WTC11 (cell line): ENCODE measurements around the gene TMEM178B. TPM values are rescaled to one million over a fixed set of nuclear protein-coding genes. Genes with fewer than 3 reads are reported as not detected.

Experiments
- ATAC-seq: fragments of 200-7000 bp; cut with Tn5 transposase; 2 replicates; pipeline ENCODE4 v1.10.0; 2021; ENCODE audit warnings: mild to moderate bottlenecking, moderate library complexity
- CTCF ChIA-PET: fragments of 300-600 bp; sonication (Branson Sonifier 250); formaldehyde crosslinking; loops from one replicate; lab custom pipeline; 2021; ENCODE audit warnings: antibody characterized with exemption; lab: Charles Lee
- POLR2A ChIA-PET: fragments of 350-600 bp; sonication (Branson Sonifier 250); formaldehyde crosslinking; loops from one replicate; lab custom pipeline; 2021; ENCODE audit warnings: antibody characterized with exemption; lab: Charles Lee
- DNase-seq: peaks from one replicate; pipeline ENCODE4 v3.0.0; 2021; ENCODE audit warnings: low spot score
- H3K27ac Mint-ChIP-seq: 2 replicates; pipeline ENCODE4 v1.8.0; 2021; ENCODE audit warnings: mixed read lengths
- H3K27me3 Mint-ChIP-seq: 2 replicates; pipeline ENCODE4 v1.8.0; 2021; ENCODE audit warnings: low read depth, mild to moderate bottlenecking, moderate library complexity, mixed read lengths
- H3K36me3 Mint-ChIP-seq: 2 replicates; pipeline ENCODE4 v1.8.0; 2021; ENCODE audit warnings: mixed read lengths
- H3K4me1 Mint-ChIP-seq: 2 replicates; pipeline ENCODE4 v1.8.0; 2022; ENCODE audit warnings: mixed read lengths
- H3K4me3 Mint-ChIP-seq: 2 replicates; pipeline ENCODE4 v1.8.0; 2021; ENCODE audit warnings: mild to moderate bottlenecking, moderate library complexity, mixed read lengths
- H3K9me3 Mint-ChIP-seq: 2 replicates; pipeline ENCODE4 v1.8.0; 2021; ENCODE audit warnings: mixed read lengths
- CREB1 ChIP-seq: sonication (generic); formaldehyde crosslinking; IDR thresholded peaks from 2 replicates; pipeline ENCODE4 v1.8.0; 2023; ENCODE audit warnings: mild to moderate bottlenecking, missing genetic modification reagents
- FOXK1 ChIP-seq: sonication (generic); formaldehyde crosslinking; IDR thresholded peaks from 2 replicates; pipeline ENCODE4 v1.8.0; 2022; ENCODE audit warnings: mild to moderate bottlenecking, moderate library complexity, missing genetic modification reagents
- GRHL2 ChIP-seq: fragments of 250-450 bp; sonication (Bioruptor Pico); IDR thresholded peaks from 2 replicates; pipeline ENCODE4 v1.8.0; 2022; ENCODE audit warnings: mild to moderate bottlenecking, moderate library complexity; ENCODE audit not compliant: insufficient replicate concordance, severe bottlenecking
- IRF2 ChIP-seq: sonication (generic); formaldehyde crosslinking; IDR thresholded peaks from 2 replicates; pipeline ENCODE4 v1.8.0; 2022; ENCODE audit warnings: low read depth, missing genetic modification reagents, borderline replicate concordance
- JUN ChIP-seq: sonication (generic); formaldehyde crosslinking; IDR thresholded peaks from 2 replicates; pipeline ENCODE4 v1.8.0; 2023; ENCODE audit warnings: mild to moderate bottlenecking, missing genetic modification reagents
- NR2C2 ChIP-seq: sonication (generic); formaldehyde crosslinking; IDR thresholded peaks from 2 replicates; pipeline ENCODE4 v1.8.0; 2022; ENCODE audit warnings: mild to moderate bottlenecking, missing genetic modification reagents
- PRDM15 ChIP-seq: sonication (generic); formaldehyde crosslinking; IDR thresholded peaks from 2 replicates; pipeline ENCODE4 v1.8.0; 2022; ENCODE audit warnings: missing genetic modification reagents
- RELA ChIP-seq: sonication (generic); formaldehyde crosslinking; IDR thresholded peaks from 2 replicates; pipeline ENCODE4 v1.8.1; 2022; ENCODE audit warnings: missing genetic modification reagents, mild to moderate bottlenecking, borderline replicate concordance
- TCF7 ChIP-seq: sonication (generic); formaldehyde crosslinking; IDR thresholded peaks from 2 replicates; pipeline ENCODE4 v1.8.0; 2022; ENCODE audit warnings: mild to moderate bottlenecking, low read depth, missing genetic modification reagents, moderate library complexity
- TEAD1 ChIP-seq: sonication (generic); formaldehyde crosslinking; IDR thresholded peaks from 2 replicates; pipeline ENCODE4 v1.8.0; 2022; ENCODE audit warnings: mild to moderate bottlenecking, missing genetic modification reagents
- ZNF263 ChIP-seq: sonication (generic); formaldehyde crosslinking; IDR thresholded peaks from 2 replicates; pipeline ENCODE4 v1.8.1; 2022; ENCODE audit warnings: low read depth, mild to moderate bottlenecking, moderate library complexity, missing genetic modification reagents
- total RNA-seq: library from RNA; stranded (reverse); gene quantifications from 3 replicates; pipeline ENCODE4 v1.2.3, GENCODE V29; 2021
- TF ChIP-seq, protein P1 (sequence below): sonication (generic); formaldehyde crosslinking; IDR thresholded peaks from 2 replicates; pipeline ENCODE4 v1.8.0; 2022; ENCODE audit warnings: mild to moderate bottlenecking, missing genetic modification reagents
- TF ChIP-seq, protein P2 (sequence below): sonication (generic); formaldehyde crosslinking; IDR thresholded peaks from 2 replicates; pipeline ENCODE4 v1.8.0; 2022; ENCODE audit warnings: mild to moderate bottlenecking, missing genetic modification reagents

The TMEM178B gene
- total RNA-seq, 1 experiment from 2014 or later: 20.4 TPM

DNA sequence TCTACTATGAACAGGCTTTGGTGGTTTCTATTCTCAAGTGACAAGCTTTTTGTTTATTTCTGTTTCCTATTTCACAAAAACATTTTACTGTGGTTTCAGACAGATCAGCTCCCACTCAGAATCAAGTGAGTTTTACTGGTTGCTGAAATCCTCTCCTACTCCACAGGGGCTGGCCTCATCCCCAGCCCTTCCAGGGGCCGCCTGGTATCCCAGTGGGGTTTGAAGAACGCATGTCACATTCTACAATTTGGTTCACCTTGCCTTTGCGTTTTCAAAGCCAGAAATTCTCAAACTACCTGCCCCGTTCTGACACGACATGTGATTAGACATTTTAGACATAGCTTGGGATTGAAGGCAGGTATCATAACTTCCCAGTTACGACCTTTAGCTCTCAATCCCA is 316.5 kb downstream of the TMEM178B start (continued):
- TF ChIP-seq PRDM15 (CRISPR knock-in tag) (no peak), TCF7 (no peak), FOXK1 (CRISPR knock-in tag) (no peak), IRF2 (CRISPR knock-in tag) (no peak)
- TF ChIP-seq, protein P1, sequence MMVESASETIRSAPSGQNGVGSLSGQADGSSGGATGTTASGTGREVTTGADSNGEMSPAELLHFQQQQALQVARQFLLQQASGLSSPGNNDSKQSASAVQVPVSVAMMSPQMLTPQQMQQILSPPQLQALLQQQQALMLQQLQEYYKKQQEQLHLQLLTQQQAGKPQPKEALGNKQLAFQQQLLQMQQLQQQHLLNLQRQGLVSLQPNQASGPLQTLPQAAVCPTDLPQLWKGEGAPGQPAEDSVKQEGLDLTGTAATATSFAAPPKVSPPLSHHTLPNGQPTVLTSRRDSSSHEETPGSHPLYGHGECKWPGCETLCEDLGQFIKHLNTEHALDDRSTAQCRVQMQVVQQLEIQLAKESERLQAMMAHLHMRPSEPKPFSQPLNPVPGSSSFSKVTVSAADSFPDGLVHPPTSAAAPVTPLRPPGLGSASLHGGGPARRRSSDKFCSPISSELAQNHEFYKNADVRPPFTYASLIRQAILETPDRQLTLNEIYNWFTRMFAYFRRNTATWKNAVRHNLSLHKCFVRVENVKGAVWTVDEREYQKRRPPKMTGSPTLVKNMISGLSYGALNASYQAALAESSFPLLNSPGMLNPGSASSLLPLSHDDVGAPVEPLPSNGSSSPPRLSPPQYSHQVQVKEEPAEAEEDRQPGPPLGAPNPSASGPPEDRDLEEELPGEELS (CRISPR knock-in tag): no peak

DNA sequence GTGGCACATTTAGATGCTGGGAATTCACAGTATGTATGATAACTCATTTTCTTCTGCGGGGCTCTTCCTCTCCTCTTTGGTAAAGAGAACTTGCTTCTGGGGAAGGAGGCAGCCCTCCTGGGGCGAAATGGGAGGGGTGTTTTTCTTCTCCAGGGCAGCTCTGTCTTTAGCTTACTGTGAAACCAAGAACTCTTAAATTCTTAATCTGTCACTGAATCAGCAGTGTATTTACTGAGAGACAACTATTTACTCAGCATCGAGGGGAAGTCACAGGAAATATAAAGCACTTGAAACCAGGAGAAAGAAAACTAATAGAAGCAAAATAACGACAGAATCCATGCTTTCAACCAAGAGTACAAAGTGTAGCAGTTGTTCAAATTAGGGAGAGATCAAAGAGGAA is 319.2 kb downstream of the TMEM178B start:
- TF ChIP-seq, protein P2, sequence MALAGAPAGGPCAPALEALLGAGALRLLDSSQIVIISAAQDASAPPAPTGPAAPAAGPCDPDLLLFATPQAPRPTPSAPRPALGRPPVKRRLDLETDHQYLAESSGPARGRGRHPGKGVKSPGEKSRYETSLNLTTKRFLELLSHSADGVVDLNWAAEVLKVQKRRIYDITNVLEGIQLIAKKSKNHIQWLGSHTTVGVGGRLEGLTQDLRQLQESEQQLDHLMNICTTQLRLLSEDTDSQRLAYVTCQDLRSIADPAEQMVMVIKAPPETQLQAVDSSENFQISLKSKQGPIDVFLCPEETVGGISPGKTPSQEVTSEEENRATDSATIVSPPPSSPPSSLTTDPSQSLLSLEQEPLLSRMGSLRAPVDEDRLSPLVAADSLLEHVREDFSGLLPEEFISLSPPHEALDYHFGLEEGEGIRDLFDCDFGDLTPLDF: no peak
- TF ChIP-seq ZNF263 (CRISPR knock-in tag) (no peak), GRHL2 (CRISPR knock-in tag) (no peak), RELA (no peak), TEAD1 (CRISPR knock-in tag) (no peak), JUN (CRISPR knock-in tag) (no peak), CREB1 (CRISPR knock-in tag) (no peak)
- ChIA-PET POLR2A (no interaction called here), CTCF (interaction anchor here (1.0 kb wide), 1 partner anchor 140 kb away, joined by 3 read pairs; no protein-coding TSS in a partner anchor)
- Mint-ChIP-seq H3K27ac (no peak overlapping the region), H3K36me3 (no peaks in the 10 kb centered on the region), H3K4me3 (no peak overlapping the region), H3K9me3 (no peaks in the 10 kb centered on the region), H3K27me3 (no peaks in the 10 kb centered on the region), H3K4me1 (peaks cover 6% of the 10 kb centered on the region)
- DNase-seq (no peak), ATAC-seq (no peak)

DNA sequence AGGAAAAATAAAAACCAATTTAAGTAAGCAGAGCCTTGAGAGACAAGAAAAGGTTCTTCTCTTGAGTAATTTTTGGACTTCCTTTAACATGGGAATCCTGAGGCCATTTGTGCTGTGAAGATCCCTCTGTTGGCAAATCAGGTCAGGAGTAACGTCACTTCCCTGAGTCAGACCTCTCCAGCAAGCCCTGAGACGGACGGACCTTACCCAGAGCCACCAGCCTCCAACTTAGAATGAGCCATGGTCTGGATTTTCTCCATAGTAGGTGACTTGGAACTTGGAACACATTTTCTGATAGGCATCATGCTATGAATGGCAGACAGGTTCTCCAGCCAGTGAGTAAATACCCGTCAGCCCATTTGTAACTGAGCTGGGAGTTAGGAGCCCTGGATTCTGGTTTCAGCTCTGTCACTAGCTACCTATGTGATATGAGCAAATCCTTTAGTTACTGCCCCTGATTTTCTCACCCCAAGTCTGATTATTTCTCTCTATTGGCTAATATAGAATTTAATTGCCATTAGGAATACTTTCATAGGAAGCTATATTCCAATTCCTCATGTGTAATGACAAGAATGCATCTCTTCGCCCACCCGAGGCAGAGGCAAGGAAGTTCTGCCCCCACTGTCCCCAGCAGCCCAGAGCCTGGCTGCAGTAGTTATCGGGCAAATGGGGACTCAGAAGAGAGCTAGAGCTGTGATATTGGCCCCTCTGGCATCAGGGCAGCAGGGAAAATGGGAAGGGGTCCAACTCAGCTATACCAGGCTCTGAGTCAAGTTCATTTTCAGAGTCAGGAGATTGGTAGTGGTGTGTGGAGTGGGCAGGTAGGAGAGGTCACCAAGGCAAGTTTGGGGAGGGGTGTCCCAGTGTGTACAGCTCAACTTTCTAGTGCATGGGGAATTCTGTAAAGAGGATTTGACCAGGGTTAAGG is 323.6 kb downstream of the TMEM178B start:
- ATAC-seq (no peak), DNase-seq (no peak)
- Mint-ChIP-seq H3K4me1 (peaks cover 23% of the 10 kb centered on the region), H3K36me3 (no peaks in the 10 kb centered on the region)
- ChIA-PET POLR2A (interaction anchor here (0.8 kb wide), 1 partner anchor 8 kb away, joined by 3 read pairs; no protein-coding TSS in a partner anchor), CTCF (no interaction called here)
- TF ChIP-seq NR2C2 (CRISPR knock-in tag): no peak
- no peak for TF ChIP-seq GRHL2 (CRISPR knock-in tag)
- TF ChIP-seq TEAD1 (CRISPR knock-in tag): no peak
- TF ChIP-seq, all 79 proteins: peak for 0
- H3K9me3 Mint-ChIP-seq: no peaks in the 10 kb centered on the region
- no peaks in the 10 kb centered on the region for H3K27me3 Mint-ChIP-seq
- H3K4me3 Mint-ChIP-seq: no peak overlapping the region
- H3K27ac Mint-ChIP-seq: no peak overlapping the region
